Ovary (tissue), 9 donors: Measurements from ENCODE around the gene CRYGN. TPM values are rescaled to one million over a fixed set of nuclear protein-coding genes. Genes with fewer than 3 reads are reported as not detected.

ENCODE experiments used
- DNase-seq, 5 donors: peaks; one replicate each; pipeline ENCODE4 v3.0.0-alpha.2; 2019 to 2020
- H3K27ac ChIP-seq, 2 donors: fragments of 200-600 bp; one replicate each; pipeline versions ENCODE4 v1.5.1 to v1.8.0; 2019 to 2022
- H3K27me3 ChIP-seq: fragments of 200-600 bp; one replicate; pipeline ENCODE4 v1.8.0; 2022
- H3K36me3 ChIP-seq: fragments of 200-600 bp; sonication (generic); one replicate; pipeline ENCODE4 v1.5.1; 2019
- H3K4me1 ChIP-seq: one replicate; pipeline ENCODE4 v1.8.1; 2013; ENCODE audit warnings: mild to moderate bottlenecking, moderate library complexity; ENCODE audit not compliant: insufficient read depth
- H3K4me3 ChIP-seq: fragments of 200-600 bp; sonication (generic); one replicate; pipeline ENCODE4 v1.5.1; 2017
- H3K9me3 ChIP-seq, 2 donors: fragments of 200-600 bp in 1 of 2; sonication (generic) in 1 of 2; one replicate each; pipeline versions ENCODE4 v1.5.1 to v1.8.1; 2013 to 2019; ENCODE audit warnings: mild to moderate bottlenecking in 1 of 2, moderate library complexity in 1 of 2
- CTCF ChIP-seq, 3 donors: fragments of 450-650 bp in 2 of 3; fragments of 200-600 bp in 1 of 3; IDR thresholded peaks; one replicate each; pipeline versions ENCODE4 v1.5.1 to v1.8.0; 2016 to 2022; ENCODE audit warnings: antibody characterized with exemption in 3 of 3, mild to moderate bottlenecking in 1 of 3
- EP300 ChIP-seq: sonication (generic); formaldehyde crosslinking; IDR thresholded peaks from one replicate; pipeline ENCODE4 v1.6.1; 2017; ENCODE audit warnings: antibody characterized with exemption
- POLR2A ChIP-seq: fragments of 450-650 bp; IDR thresholded peaks from one replicate; pipeline ENCODE4 v1.6.1; 2017; ENCODE audit warnings: antibody characterized with exemption, mild to moderate bottlenecking, moderate library complexity
- WGBS, 3 donors: extraction: QIAGEN DNeasy Blood & Tissue Kit in 1 of 3; methylation state at CpG; one replicate each; pipeline versions ENCODE4 v1.1.5 to v1.1.7; 2013 to 2017; 5-methylcytosine and 5-hydroxymethylcytosine counted together
- intact Hi-C, 4 donors: fragments of 100-400 bp; cut with DNase I; formaldehyde crosslinking; loops; one replicate each; pipeline versions ENCODE4 v1.11.0 to v1.15.1; 2022 to 2023
- polyA plus RNA-seq, 2 donors: library from polyadenylated mRNA; stranded (reverse); fragments of 200-250 nt in 1 of 2; fragments of 350-450 nt in 1 of 2; fragmentation: Illumina TruSeq in 1 of 2; extraction: RNeasy Lipid Tissue Mini Kit (QIAGEN cat#74804) in 1 of 2; gene quantifications; one replicate each; pipeline ENCODE4 v1.2.3, GENCODE V29; 2013 to 2014
- total RNA-seq, 7 donors: library from RNA; depleted of rRNA in 2 of 7; stranded (reverse); fragments of >200 nt in 2 of 7; fragmentation: NEBNext Ultra II Directional in 3 of 7; extraction: Animal tissue kit (Norgen Biotek cat#: 25700) in 3 of 7; gene quantifications; one replicate each; pipeline versions ENCODE4 v1.1.0 to v1.2.4, GENCODE V29; 2016 to 2023
- donor health status: DM: no; HTN: no; CAD: no; lungs with moderate emphysema.
- donor health status: DM: no; HTN: no; CAD: no.
- donor health status: Bipolar disorder and iron deficiency.
- donor health status: DM: yes; HTN: yes; CAD: no.
- donor health status: DM: no; HTN: no; CAD: no.
- donor health status: DM: yes; HTN: yes; CAD: no.

CRYGN gene
- total and polyA plus RNA-seq, 9 donors: 0.24 to 2.3 (median 0.67) TPM; not detected in 2

GRCh38 chr7:151381348-151382078 is 58.4 kb downstream of the CRYGN start:
- H3K36me3 ChIP-seq: no peaks in the 10 kb centered on the region
- TF ChIP-seq POLR2A (no peak), EP300 (no peak), CTCF (IDR thresholded peaks at IDR 0.05) (no peak)
- WGBS, 3 donors: 4 to 18% (median 11%) methylated on average over 49 to 83 of the region's 83 CpGs
- H3K4me3 ChIP-seq: peak overlapping the region; percentile 12
- no peaks in the 10 kb centered on the region for H3K9me3 ChIP-seq
- H3K27ac ChIP-seq: no peak overlapping the region
- H3K27me3 ChIP-seq: peaks cover 3% of the 10 kb centered on the region
- peaks cover 10% of the 10 kb centered on the region for H3K4me1 ChIP-seq
- intact Hi-C loops: no loop called here
- DNase-seq: peak in 3 of 5 donors; percentile 44 to 47 (median 46)

- H3K36me3 ChIP-seq: no peaks in the 10 kb centered on the region
- H3K9me3 ChIP-seq: no peaks in the 10 kb centered on the region
- intact Hi-C loops: no loop called here
- no peak overlapping the region for H3K4me3 ChIP-seq
- DNase-seq: no peak
- H3K4me1 ChIP-seq: peaks cover 10% of the 10 kb centered on the region
- WGBS, 3 donors: 18 to 40% (median 20%) methylated on average over 7 of the region's 7 CpGs
- H3K27me3 ChIP-seq: peaks cover 3% of the 10 kb centered on the region
- TF ChIP-seq CTCF (IDR thresholded peaks at IDR 0.05) (no peak), POLR2A (no peak), EP300 (no peak)
- no peak overlapping the region for H3K27ac ChIP-seq
These were observed 58.9 kb downstream of the CRYGN start for GRCh38 chr7:151381098-151381347.

- intact Hi-C loops: no loop called here
- WGBS, 3 donors: 87 to 89% (median 88%) methylated on average over 32 of the region's 32 CpGs
- Histone ChIP-seq H3K4me3 (no peak overlapping the region), H3K27ac (no peak overlapping the region), H3K4me1 (peaks cover 10% of the 10 kb centered on the region), H3K9me3 (no peaks in the 10 kb centered on the region), H3K36me3 (no peaks in the 10 kb centered on the region), H3K27me3 (peaks cover 3% of the 10 kb centered on the region)
- TF ChIP-seq CTCF (IDR thresholded peaks at IDR 0.05) (no peak), POLR2A (no peak), EP300 (no peak)
- DNase-seq: peak in 1 of 5 donors; percentile 38
These were observed 59.5 kb downstream of the CRYGN start for GRCh38 chr7:151380199-151381097.

GRCh38 chr7:151379534-151380198 is 60.3 kb downstream of the CRYGN start:
- DNase-seq: peak in 1 of 5 donors; percentile 38
- Histone ChIP-seq H3K27me3 (peaks cover 3% of the 10 kb centered on the region), H3K4me3 (no peak overlapping the region), H3K9me3 (no peaks in the 10 kb centered on the region), H3K4me1 (peaks cover 10% of the 10 kb centered on the region), H3K27ac (no peak overlapping the region), H3K36me3 (no peaks in the 10 kb centered on the region)
- intact Hi-C loops: no loop called here
- TF ChIP-seq EP300 (no peak), POLR2A (no peak), CTCF (IDR thresholded peaks at IDR 0.05) (no peak)
- WGBS, 3 donors: 88 to 91% (median 88%) methylated on average over 20 to 25 of the region's 25 CpGs
